WI38 (cell line): ENCODE measurements around the gene SENP1.
A peak's percentile ranks its signal among the peaks of the same experiment; 100 is the strongest.

Source experiments
- H3K4me3 ChIP-seq: 2 replicates; pipeline ENCODE4 v1.5.1; 2011; ENCODE audit warnings: low read depth, mild to moderate bottlenecking, control low read depth, low read length
- TF ChIP-seq, protein P1 (sequence below): IDR thresholded peaks from 2 replicates; pipeline ENCODE4 v1.5.1; 2012; ENCODE audit warnings: low read depth, mild to moderate bottlenecking, control low read depth, low read length

SENP1 gene

DNA sequence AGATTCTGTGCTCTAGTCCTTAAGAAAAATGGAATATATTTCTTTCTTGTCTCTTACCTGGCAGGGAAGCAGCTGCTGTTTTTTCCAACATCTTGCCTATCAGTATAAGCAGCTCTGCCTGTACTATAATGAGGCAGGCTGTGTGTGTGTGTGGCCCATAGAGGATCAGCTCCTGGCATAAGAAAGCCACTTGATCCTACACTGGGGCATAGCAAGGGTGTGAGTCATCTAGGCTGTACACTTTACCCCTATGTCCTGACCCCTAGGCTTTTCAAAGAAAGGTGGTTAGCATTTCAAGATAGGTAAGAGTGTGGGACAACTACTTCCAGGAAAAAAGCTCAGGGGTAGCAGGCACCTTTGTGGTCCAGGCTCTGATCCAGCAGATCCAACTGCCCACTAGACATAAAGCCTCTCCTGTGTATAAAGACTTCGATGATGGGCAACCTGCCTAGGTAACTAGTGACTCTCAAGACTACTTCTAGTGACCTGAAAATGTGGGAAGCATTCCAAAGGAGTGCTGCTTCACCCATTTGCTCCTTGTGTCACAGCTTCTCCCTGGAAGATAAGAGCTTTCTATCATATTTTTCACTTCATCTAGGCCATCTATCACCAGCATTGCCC lies 4.9 kb upstream of the SENP1 start:
- H3K4me3 ChIP-seq, result no peak overlapping the region
- TF ChIP-seq, protein P1, sequence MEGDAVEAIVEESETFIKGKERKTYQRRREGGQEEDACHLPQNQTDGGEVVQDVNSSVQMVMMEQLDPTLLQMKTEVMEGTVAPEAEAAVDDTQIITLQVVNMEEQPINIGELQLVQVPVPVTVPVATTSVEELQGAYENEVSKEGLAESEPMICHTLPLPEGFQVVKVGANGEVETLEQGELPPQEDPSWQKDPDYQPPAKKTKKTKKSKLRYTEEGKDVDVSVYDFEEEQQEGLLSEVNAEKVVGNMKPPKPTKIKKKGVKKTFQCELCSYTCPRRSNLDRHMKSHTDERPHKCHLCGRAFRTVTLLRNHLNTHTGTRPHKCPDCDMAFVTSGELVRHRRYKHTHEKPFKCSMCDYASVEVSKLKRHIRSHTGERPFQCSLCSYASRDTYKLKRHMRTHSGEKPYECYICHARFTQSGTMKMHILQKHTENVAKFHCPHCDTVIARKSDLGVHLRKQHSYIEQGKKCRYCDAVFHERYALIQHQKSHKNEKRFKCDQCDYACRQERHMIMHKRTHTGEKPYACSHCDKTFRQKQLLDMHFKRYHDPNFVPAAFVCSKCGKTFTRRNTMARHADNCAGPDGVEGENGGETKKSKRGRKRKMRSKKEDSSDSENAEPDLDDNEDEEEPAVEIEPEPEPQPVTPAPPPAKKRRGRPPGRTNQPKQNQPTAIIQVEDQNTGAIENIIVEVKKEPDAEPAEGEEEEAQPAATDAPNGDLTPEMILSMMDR, result no peak

DNA sequence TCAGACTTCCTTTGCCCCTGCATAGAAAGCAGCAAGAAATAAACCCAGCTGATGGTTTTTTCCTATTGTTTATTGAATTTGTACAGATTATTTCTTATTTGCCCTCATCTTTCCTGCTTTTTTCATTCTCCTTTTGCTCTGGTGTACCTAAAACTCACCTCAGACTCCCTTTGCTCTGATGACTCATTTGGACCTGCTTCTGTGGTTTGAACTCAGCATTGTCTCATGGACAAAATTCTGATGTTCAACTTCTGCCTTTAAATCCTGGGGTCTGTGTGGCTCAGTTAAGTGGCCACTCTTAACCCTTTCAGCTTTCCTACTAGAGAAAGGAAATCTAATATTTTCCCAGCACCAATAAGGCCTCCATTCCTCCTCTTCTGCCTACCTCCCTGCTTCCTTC lies 3.5 kb upstream of the SENP1 start:
- H3K4me3 ChIP-seq, result no peak overlapping the region
- TF ChIP-seq, protein P1, result no peak

DNA sequence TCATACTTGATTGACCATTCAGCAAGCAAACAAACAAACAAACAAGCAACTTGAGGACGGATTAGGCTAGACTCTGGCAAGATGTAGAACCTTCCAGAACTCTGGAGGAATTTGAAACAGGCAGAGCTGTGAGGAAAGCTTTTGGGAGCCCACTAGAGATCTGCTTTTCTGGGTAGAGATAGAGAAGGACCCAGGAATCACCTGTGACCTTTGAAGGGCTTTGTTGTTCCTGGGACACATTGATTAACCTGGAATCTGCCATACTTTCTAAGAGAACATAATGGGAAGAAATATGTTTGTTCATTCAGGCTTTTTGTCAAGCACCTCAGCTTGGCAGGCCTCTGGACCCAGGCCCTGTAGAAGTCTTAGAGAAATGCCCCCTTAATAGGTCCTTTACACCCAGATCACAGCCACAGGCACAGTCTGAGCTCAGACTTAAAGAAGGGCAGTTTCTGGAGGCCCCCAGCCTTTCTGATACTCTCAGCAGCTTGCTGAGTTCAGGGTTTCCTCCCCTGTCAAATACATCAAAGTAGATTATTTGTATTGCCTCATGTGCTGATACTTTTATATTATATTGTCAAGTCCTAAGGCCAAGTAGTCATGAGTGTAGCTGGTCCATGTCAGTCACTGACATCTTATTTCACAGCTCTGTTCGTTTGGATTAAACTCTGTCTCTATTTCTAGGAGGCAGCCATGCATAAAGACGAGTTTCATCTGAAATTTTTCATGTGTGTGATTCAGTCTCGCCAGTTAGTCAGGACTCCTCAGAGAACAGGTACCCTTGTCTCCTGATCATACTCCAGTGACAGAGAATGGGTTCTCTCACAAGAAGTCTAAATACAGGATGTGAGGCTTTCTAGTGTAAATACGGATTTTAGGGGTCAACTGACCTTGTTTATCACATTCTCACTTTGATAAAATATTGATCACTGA lies 1.1 kb upstream of the SENP1 start:
- H3K4me3 ChIP-seq, result peak overlapping the region; percentile 89
- TF ChIP-seq, protein P1, result no peak

DNA sequence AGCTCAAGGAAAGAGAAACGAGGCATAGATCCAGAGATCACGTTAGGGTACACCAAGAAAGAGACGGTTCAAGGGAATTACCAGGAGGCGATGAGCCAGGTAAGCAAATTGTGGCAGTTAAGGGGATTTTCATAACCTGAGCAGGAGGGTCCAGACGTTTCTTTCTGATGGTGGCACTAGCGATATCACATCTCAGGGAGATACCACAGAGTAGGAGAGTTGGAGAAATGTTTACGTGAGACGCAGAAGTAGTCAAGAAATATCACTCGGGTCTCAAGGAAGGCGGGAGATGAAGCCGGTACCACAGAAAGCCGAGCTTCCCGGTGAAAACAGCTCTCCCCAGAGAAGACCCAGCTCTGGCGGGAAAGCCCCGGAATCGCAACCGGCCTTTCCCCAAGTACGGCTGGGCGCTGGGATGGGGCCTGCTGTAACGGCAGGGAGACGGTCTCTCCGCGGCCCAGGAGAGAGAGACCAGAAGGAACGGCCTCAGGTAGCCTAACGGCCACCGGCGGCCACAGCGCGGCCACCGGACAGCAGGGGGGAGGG lies 485 bp downstream of the SENP1 start:
- TF ChIP-seq, protein P1, result no peak
- peak overlapping the region; percentile 89 for H3K4me3 ChIP-seq

DNA sequence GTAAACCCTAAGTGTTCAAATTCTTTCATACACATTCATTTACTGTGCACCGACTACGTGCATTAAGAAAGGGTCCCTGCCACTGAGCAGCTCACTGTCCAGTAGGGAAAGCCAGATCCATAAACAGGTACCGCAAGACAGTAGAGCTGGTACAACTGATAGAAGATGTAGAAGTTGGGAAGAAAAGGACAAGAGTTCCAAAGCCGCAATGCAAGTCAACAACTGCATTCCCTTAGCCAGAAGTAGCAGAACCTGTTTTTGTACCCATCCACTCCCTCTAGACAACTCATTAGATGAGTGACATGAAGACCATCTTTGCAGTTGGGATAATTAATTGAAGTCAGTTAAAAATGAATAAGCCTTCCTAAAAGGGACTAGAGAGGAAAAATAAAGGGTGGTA lies 1.3 kb downstream of the SENP1 start:
- TF ChIP-seq, protein P1, result no peak
- H3K4me3 ChIP-seq, result peak overlapping the region; percentile 89

DNA sequence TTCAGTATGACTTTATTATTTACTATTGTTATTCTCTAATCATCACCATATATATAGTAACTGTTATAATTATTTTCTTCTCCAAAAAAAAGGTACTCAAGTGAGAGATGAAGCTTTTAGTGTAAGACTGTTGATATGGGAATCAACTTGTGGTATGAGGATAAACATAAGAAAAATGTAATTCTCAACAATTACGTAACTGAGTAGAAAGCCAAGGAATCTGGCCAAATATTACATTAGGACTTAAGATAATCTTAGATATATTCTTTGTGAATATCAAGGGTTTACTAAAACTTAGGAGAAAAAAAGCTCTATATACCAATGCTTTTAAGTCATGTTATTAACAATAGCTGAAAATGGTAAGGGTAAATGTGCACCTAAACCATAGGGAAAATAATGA lies 13.3 kb downstream of the SENP1 start:
- TF ChIP-seq, protein P1, result no peak
- H3K4me3 ChIP-seq, result no peak overlapping the region

DNA sequence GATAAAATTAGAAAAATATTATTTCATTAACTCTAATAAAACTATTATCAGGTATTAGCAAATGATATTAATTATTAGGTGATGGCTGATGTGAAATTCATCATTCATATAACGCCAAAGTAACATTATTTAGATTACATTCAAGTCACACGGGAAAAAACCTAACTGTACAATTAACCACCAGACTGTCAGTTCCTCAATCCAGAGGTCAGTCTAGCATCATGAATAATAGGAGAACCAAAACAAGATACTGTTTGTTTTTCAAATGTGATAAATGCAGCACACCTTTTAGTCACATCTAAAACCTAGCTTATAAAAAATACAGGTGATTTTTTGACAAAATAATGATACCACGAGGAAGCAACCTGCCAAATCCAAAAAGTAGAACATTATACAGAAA lies 19.6 kb downstream of the SENP1 start:
- TF ChIP-seq, protein P1, result no peak
- no peak overlapping the region for H3K4me3 ChIP-seq
